Tibial artery (tissue), 4 donors: Measurements from ENCODE around the gene KRT15.

Experiments used
- DNase-seq, 2 donors: peaks; one replicate each; pipeline ENCODE4 v3.0.0-alpha.2; 2019
- H3K27ac ChIP-seq, 2 donors: fragments of 200-600 bp; sonication (generic) in 1 of 2; 1 replicate in 1 of 2; 2 replicates in 1 of 2; pipeline ENCODE4 v1.5.1; 2018 to 2019; ENCODE audit warnings: mild to moderate bottlenecking in 1 of 2
- H3K27me3 ChIP-seq, 2 donors: fragments of 200-600 bp; sonication (generic) in 1 of 2; one replicate each; pipeline versions ENCODE4 v1.5.1 to v1.6.0; 2016 to 2019
- H3K36me3 ChIP-seq, 3 donors: fragments of 200-600 bp; sonication (generic) in 2 of 3; one replicate each; pipeline ENCODE4 v1.5.1; 2016 to 2019; ENCODE audit warnings: mild to moderate bottlenecking in 2 of 3
- H3K4me1 ChIP-seq, 4 donors: fragments of 200-600 bp; sonication (generic) in 2 of 4; 1 replicate in 3 of 4; 2 replicates in 1 of 4; pipeline ENCODE4 v1.5.1; 2016 to 2019
- H3K4me3 ChIP-seq, 2 donors: fragments of 200-600 bp; sonication (generic) in 1 of 2; 1 replicate in 1 of 2; 2 replicates in 1 of 2; pipeline ENCODE4 v1.5.1; 2018 to 2019; ENCODE audit warnings: mild to moderate bottlenecking in 2 of 2
- H3K9me3 ChIP-seq, 3 donors: fragments of 200-600 bp; sonication (generic) in 1 of 3; one replicate each; pipeline ENCODE4 v1.5.1; 2016 to 2019
- CTCF ChIP-seq, 2 experiments: fragments of 200-600 bp in 1 of 2; fragments of 450-650 bp in 1 of 2; IDR thresholded peaks; one replicate each; pipeline ENCODE4 v1.5.1; 2017 to 2019; ENCODE audit warnings: antibody characterized with exemption in 2 of 2, mild to moderate bottlenecking in 1 of 2, moderate library complexity in 1 of 2
- intact Hi-C: fragments of 100-400 bp; cut with DNase I; formaldehyde crosslinking; loops from one replicate; pipeline ENCODE4 v1.15.0; 2023; ENCODE audit warnings: low total_unique reads

Gene KRT15

GRCh38 chr17:41491476-41491875 lies 27.2 kb downstream of the KRT15 start:
- no peaks in the 10 kb centered on the region for H3K4me1 ChIP-seq
- no peaks in the 10 kb centered on the region for H3K9me3 ChIP-seq
- H3K27ac ChIP-seq, result no peak overlapping the region
- no peak overlapping the region for H3K4me3 ChIP-seq
- intact Hi-C loops, result no loop called here
- TF ChIP-seq CTCF (IDR thresholded peaks at IDR 0.05), result no peak
- DNase-seq, result no peak
- no peaks in the 10 kb centered on the region for H3K36me3 ChIP-seq
- peaks cover 0 to 20% of the 10 kb centered on the region in 2 donors for H3K27me3 ChIP-seq

- H3K4me1 ChIP-seq, result no peaks in the 10 kb centered on the region
- no peaks in the 10 kb centered on the region for H3K9me3 ChIP-seq
- no peak for TF ChIP-seq CTCF (IDR thresholded peaks at IDR 0.05)
- H3K4me3 ChIP-seq, result no peak overlapping the region
- no peak for DNase-seq
- H3K27me3 ChIP-seq, result peaks cover 0 to 21% of the 10 kb centered on the region in 2 donors
- intact Hi-C loops, result no loop called here
- H3K36me3 ChIP-seq, result no peaks in the 10 kb centered on the region
- H3K27ac ChIP-seq, result no peak overlapping the region
Observed at GRCh38 chr17:41490000-41490990, 28.4 kb downstream of the KRT15 start.

GRCh38 chr17:41489531-41489930 lies 29.2 kb downstream of the KRT15 start, which contains the start of gene KRT36:
Gene KRT36 (minus strand): TSS chr17:41489910. CDS start chr17:41489864, 46 bp downstream.
- no peaks in the 10 kb centered on the region for H3K9me3 ChIP-seq
- H3K4me1 ChIP-seq, result no peaks in the 10 kb centered on the region
- no peak for DNase-seq
- no peak for TF ChIP-seq CTCF (IDR thresholded peaks at IDR 0.05)
- no peaks in the 10 kb centered on the region for H3K36me3 ChIP-seq
- H3K4me3 ChIP-seq, result no peak within 1 kb of the TSS
- H3K27ac ChIP-seq, result no peak within 1 kb of the TSS
- intact Hi-C loops, result no loop called here
- peaks cover 0 to 23% of the 10 kb centered on the region in 2 donors for H3K27me3 ChIP-seq

- H3K4me3 ChIP-seq, result no peak overlapping the region
- intact Hi-C loops, result no loop called here
- no peak overlapping the region for H3K27ac ChIP-seq
- no peaks in the 10 kb centered on the region for H3K4me1 ChIP-seq
- DNase-seq, result no peak
- no peaks in the 10 kb centered on the region for H3K9me3 ChIP-seq
- H3K36me3 ChIP-seq, result no peaks in the 10 kb centered on the region
- H3K27me3 ChIP-seq, result peaks cover 0 to 23% of the 10 kb centered on the region in 2 donors
- no peak for TF ChIP-seq CTCF (IDR thresholded peaks at IDR 0.05)
Observed at GRCh38 chr17:41486809-41487530, 31.7 kb downstream of the KRT15 start.

- no peak for DNase-seq
- intact Hi-C loops, result no loop called here
- Histone ChIP-seq H3K9me3 (no peaks in the 10 kb centered on the region), H3K36me3 (no peaks in the 10 kb centered on the region), H3K4me3 (no peak overlapping the region), H3K4me1 (no peaks in the 10 kb centered on the region), H3K27me3 (peaks cover 0 to 23% of the 10 kb centered on the region in 2 donors), H3K27ac (no peak overlapping the region)
- no peak for TF ChIP-seq CTCF (IDR thresholded peaks at IDR 0.05)
Observed at GRCh38 chr17:41486316-41486715, 32.4 kb downstream of the KRT15 start.
